GM19023 (cell line): Measurements from ENCODE around the gene MZB1.
"Not testable (repeated sequence)": the region's sequence is repeated elsewhere in the genome, so short reads cannot be mapped to it uniquely, and the experiment has no call there.

Source experiments
- ATAC-seq: cut with Tn5 transposase; IDR thresholded peaks from one replicate; pipeline ENCODE4 v1.9.1; 2021; ENCODE audit warnings: mild to moderate bottlenecking, moderate library complexity; ENCODE audit not compliant: unreplicated experiment

The MZB1 gene

GRCh38 chr5:139410993-139411828, 21.5 kb upstream of the MZB1 start:
- no peak for ATAC-seq

DNA sequence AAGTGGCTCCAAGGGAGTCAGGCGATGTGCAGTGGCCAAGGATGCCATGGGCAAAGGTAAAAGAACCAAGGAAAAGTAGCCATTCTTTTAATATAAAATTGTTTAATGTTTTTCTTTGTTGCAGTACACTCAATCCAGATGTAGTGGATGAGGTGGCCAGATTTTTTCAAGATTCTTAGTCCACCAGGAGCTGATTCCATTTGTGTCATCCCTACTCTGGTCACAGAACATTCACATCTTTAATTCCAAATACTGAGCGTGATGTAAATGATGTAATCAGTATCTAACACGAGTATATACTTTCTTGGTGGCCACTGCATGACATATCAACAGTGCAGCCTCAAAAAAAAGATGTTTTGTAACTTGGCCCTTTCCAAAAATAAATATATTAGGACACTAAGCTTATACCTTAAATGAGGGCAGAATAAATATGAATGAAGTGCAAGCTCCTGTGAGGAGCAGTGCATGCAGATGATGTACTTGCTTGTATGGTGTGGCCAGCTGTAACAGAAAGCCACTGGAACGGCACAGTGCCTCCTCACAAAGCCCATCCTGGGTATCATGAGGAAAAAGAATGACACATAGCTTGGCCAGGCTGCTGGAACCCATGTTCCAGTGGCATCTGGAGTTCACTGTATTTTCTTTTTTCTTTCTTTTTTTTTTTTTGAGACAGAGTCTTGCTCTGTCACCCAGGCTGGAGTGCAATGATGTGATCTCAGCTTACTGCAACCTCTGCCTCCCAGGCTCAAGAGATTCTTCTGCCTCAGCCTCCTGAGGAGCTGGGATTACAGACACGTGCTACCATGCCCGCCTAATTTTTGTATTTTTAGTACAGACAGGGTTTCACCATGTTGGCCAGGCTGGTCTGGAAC, 20.6 kb upstream of the MZB1 start:
- ATAC-seq, result no peak

DNA sequence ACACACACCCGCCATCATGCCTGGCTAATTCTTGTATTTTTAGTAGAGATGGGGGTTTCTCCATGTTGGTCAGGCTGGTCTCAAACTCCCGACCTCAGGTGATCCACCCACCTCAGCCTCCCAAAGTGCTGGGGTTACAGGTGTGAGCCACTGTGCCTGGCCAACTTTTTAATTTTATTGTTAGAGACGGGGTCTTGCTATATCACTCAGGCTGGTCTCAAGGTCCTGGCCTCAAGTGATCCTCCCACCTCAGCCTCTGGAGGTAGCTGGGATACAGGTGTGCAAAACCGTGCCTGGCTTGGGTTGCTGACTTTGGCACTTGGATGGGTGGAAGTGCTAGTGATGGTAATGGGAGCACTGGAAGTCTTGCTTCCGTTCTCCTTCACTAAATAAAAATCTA, 19.4 kb upstream of the MZB1 start:
- ATAC-seq, result not testable (repeated sequence)

DNA sequence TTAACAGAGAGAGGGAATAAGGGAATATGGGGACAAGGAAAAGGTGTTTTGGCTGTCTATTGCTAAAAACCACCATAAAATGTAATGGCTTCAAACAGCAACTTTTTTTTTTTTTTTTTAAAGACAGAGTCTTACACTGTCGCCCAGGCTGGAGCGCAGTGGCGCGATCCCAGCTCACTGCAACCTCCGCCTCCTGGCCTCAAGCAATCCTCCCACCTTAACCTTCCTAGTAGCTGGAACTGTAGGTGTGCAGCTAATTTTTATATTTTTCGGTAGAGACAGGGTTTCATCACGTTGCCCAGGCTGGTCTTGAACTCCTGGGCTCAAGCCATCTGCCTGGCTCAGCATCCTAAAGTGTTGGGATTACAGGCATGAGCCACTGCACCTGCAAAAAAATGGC, 18.5 kb upstream of the MZB1 start:
- ATAC-seq, result no peak

- no peak for ATAC-seq
Observed at GRCh38 chr5:139407517-139407916, 17.8 kb upstream of the MZB1 start.

DNA sequence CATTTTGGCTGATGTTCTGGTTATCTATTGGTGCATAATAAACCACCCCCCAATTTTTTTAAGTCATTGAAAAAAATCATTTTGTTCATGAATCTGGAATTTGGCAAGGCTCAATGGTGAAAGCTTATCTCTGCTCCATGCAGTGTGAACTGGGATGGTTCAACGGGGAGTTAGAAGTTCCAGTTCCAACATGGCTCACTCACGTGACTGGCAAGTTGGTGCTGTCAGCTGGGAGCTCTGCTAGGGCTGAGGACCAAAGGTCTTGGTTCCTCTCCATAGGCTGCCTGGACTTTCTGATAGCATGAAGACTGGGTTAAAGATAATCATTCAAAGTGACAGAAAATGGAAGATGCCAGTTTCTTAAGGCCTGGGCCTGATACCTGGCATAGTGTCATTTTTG, 17.2 kb upstream of the MZB1 start:
- no peak for ATAC-seq

GRCh38 chr5:139404484-139404840, 14.7 kb upstream of the MZB1 start:
- no peak for ATAC-seq

DNA sequence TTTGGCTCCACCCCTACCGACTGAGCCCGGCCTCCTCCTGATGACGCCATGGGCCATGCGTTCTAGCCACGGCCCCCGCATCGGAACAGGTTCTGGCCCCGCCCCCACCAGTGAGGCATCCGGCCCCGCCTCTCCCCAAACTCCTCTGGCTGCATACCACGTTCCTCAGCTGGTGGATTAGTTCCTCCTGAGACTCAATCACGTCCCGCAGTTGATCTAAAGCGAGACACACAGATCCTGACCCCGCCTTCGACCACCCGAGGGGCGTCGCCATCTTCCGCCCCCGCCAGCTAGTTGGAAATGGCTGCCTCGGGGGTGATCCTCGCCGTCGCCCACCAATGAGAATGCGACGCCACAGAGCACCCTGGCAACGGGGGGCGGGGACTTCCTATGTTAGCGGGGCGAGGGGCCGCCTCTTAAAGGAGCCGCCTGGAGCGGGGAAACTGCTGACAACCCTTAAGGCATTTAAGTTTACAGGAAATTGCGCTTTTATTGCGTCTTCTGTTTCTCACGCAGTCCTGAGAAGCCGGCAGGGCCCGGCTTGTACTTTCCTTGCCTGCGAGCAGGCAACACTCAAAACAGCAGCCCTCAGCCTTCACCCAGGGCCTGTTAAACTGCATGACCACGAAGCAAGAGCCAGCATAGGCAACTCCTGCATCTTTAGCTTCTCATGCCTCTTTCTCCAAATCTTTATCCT, 14.2 kb upstream of the MZB1 start, which contains the start of gene SPATA24:
Gene SPATA24 (minus strand): TSS at position 303 of the 697 bp plus-strand sequence. CDS start 29 bp downstream, at position 274.
- peak; percentile 85 for ATAC-seq

GRCh38 chr5:139403418-139403786, 13.7 kb upstream of the MZB1 start:
- no peak for ATAC-seq

DNA sequence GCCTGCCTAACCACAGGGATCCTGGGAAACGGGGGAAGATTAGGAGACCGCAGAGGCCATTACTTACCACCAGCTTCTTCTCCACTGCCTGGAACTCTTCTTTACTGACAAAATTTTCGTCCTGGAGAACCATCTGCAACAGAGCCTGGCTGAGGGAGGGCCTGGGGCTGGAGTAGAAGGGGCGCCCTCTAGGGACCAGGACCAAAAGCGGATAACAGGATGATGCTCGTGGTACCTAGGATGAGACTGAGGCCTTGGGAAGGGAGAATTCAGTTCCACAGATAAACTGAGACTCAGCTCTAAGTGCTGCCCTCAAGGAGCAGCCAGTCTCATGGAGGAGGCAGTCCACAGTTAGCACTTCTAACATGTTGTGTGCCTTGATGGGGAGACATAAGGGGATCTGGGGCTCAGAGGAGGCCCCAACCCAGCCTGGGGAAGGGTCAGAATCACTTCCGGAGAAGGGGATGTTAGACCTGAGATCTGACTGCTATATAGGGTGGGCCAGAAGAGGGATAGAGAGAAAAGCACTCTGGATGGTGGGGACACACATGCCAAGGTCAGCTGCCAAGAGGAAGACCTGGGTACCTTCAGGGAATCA, 12.9 kb upstream of the MZB1 start:
- no peak for ATAC-seq

DNA sequence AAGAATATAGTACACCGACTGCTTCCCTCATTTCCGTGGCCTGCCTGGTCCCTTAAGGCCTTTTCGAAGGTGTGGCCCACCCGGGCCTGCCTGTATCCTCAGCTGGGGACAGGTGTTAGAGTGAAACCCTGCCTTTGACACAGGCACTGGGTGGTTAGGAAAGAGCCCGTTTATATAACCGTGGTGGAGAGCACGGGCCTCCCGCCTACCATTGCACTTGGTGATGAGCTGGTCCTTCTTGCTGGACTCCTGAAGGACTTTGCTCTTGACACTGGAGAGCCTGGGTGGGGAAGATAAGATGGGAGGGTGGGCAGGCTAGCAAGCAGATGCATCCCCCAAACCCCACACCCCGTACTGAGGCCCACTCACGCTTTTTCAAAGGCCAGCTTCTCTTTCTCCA, 11.8 kb upstream of the MZB1 start:
- no peak for ATAC-seq

DNA sequence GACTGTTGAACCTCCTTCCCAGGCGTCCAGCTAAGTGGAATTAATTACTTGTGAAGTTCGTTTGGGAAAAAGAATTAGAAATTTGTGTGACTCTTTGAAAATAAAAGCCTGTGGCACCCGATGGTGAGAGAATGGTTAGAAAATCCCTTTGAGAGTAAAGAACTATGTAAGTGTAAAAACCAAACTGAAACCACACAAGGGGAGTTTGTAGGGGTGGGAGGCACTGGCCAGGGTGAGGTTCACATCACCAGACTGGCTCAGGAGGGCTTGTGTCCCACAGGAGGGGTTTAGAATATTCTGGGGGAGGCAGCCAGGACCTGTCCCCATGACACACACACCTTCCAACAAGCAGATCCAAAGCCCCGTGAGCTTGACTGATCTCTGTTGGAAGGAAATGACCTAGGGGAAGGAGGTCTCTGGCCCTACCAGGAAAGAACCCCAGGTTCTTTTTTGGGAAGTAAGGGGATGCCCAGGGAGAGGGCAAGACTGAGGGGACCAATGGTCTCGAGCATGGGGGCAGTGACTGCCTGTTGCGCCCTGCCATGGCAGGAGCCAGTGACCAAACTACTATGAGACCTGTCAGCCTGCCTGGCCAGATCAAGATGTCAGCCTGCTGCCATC, 9.9 kb upstream of the MZB1 start:
- no peak for ATAC-seq

DNA sequence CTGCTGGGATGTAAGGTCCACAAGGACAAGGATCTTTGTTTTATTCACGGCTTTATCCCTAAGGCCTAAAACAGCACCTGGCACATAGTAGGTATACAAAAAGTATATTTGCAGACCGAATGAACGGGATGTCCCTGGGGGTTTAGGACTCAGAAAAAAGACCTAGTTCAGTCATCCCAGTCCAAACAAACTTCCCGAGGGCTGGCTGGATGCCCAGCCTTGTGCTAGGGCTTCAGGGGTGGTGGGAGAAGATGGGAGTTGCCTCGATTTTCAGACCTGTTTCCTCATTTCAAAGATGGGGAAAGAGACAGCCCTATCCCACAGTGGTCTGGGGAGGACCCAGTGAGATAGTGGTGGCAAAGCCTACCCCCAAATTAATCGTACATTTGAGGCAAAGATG, 8.2 kb upstream of the MZB1 start:
- no peak for ATAC-seq

DNA sequence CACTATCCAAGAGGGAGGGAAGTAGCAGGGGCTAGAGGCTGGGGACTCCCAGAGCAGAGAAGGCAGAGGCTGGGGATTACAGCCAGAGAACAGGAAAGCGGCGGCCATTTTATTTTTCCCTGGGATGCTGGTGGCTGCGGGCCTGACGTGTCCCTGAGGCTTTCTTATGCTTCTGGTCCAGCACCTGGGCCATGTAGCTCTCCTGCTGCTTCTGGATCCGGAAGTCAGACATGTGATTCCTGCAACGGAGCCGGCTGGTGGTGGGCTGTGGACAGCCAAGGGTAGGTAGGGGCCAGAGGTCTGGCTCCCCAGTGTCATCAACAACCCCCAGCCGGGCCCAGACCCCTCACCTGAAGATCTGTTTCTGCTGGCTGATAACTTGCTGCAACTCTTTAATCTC, 7.0 kb upstream of the MZB1 start:
- no peak for ATAC-seq

GRCh38 chr5:139395844-139396640, 6.3 kb upstream of the MZB1 start:
- ATAC-seq, result no peak

DNA sequence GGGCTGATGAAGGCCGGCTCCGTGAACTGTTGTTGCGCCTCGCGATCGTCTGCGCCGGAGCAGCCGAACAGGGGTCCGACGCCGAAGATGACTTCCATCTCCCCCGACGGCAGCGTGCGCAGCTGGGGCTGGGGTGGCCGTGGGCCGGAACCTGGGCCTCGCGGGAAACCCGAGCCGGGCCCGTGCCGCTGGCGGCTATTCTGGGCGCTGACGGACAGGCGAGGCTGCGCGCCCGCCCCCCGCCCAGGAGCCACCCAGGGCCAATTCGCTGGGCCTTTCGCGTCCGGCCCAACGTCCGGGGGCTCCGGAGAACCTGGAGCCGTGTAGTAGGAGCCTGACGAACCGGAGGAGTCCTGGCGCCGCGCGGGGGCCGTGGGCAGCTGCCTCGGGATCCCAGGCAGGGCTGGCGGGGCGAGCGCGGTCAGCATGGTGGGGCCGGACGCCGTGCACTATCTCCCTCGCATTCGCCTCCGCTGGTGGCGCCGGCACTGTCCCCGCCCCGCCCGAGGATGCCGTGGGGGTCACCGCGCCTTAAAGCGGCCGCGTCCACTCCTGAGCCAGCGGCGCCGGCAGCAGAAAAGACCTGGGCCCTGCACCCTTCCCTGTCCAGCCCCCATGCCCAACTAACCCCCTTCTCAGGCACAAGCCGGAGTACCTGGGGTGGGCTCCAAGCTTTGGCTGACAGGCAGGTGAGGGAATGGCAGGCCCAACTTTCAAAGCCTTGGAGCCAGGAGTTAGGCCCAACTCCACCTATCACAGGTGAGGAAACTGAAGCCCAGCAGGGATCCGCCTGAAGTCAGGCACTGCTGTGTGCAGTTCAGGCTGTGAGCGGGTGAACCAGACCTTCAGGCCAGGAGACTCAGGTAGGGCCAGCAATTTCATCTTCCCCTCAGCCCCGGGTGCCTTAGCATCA, 5.2 kb upstream of the MZB1 start, which contains the start of gene PROB1:
Gene PROB1 (minus strand): TSS at position 451 of the 913 bp plus-strand sequence. CDS start 23 bp downstream, at position 428.
- no peak for ATAC-seq

- ATAC-seq, result no peak
Observed at GRCh38 chr5:139394123-139394653, 4.5 kb upstream of the MZB1 start.

DNA sequence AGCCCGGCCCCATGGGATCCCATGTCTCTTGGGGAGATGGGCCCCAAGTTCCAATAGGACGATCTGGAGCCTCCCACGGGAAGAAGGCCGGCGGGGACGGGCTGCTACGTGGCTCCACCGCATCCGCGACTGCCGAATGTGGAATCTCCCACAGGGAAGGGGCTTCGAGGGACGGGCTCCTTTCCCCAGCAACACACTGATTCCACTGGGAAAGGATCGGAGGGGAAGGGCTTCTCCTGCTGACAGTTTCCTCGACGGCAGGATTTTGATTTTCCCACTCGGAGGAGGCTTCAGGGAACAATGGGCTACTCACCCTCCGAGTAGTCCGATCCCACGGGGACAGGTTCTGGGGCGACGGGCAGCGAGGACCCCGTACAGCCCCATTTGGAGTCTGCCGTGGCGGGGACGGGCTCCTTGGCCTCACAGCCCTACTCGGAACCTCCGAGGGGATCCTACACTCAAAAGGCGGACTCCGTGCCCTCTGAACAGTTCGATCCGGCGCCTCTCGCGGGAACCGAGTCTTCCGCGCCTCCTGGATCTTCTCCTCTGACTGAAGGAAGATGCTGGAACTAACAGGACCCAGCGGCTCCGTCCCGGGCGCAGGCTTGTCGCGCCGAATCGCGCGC, 3.9 kb upstream of the MZB1 start:
- no peak for ATAC-seq
